ENCODE results near the gene CWH43.

DNA sequence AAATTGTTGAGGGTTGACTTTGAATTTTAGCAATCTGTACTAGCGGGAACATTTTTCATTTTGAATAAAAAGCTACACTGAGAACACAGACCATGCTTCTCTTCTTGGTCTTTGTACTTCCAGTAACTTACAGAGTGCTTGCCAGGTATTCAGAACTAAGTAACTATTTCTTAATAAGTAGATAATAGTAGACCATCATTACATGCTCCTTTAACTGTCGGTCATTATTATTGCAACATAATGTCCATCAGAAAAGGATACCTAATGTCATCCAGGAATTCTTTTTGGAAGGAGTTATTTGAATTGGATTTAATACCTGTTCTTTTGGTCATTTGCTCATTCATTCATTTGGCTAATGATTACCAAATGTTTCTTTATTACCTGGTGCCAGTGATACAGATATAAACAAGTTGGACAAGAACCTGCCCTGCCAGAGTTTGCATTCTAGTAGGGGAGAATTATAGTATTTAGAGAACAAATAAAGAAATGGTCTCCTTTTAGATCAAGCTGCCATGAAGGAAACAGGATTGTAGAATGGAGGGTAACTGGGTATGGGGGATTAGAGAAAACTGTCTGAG is 32.7 kb downstream of the CWH43 start:
- TF ChIP-seq POLR2AphosphoS5 (IDR thresholded peaks at IDR 0.05; ENCODE audit: low read depth, low read length) (no peak), FOXP2 (optimal IDR thresholded peaks at IDR 0.05; ENCODE audit: borderline replicate concordance, extremely low read depth, extremely low read length, insufficient read depth) (no peak), SIN3A (IDR thresholded peaks at IDR 0.05; ENCODE audit: borderline replicate concordance, insufficient read depth, low read length) (no peak), TAF1 (IDR thresholded peaks at IDR 0.05; ENCODE audit: borderline replicate concordance, insufficient read depth, low read length) (no peak)
- TF ChIP-seq, protein P1, sequence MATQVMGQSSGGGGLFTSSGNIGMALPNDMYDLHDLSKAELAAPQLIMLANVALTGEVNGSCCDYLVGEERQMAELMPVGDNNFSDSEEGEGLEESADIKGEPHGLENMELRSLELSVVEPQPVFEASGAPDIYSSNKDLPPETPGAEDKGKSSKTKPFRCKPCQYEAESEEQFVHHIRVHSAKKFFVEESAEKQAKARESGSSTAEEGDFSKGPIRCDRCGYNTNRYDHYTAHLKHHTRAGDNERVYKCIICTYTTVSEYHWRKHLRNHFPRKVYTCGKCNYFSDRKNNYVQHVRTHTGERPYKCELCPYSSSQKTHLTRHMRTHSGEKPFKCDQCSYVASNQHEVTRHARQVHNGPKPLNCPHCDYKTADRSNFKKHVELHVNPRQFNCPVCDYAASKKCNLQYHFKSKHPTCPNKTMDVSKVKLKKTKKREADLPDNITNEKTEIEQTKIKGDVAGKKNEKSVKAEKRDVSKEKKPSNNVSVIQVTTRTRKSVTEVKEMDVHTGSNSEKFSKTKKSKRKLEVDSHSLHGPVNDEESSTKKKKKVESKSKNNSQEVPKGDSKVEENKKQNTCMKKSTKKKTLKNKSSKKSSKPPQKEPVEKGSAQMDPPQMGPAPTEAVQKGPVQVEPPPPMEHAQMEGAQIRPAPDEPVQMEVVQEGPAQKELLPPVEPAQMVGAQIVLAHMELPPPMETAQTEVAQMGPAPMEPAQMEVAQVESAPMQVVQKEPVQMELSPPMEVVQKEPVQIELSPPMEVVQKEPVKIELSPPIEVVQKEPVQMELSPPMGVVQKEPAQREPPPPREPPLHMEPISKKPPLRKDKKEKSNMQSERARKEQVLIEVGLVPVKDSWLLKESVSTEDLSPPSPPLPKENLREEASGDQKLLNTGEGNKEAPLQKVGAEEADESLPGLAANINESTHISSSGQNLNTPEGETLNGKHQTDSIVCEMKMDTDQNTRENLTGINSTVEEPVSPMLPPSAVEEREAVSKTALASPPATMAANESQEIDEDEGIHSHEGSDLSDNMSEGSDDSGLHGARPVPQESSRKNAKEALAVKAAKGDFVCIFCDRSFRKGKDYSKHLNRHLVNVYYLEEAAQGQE (IDR thresholded peaks at IDR 0.05; ENCODE audit: insufficient read depth in 1 of 2, low read depth in 2 of 2, low read length in 2 of 2) = no peak
